ENCODE results near the gene HORMAD2.
A peak's percentile ranks its signal among the peaks of the same experiment; 100 is the strongest.

The HORMAD2 gene

GRCh38 chr22:30175690-30176288, 95.5 kb downstream of the HORMAD2 start:
- no peak for DNase-seq

GRCh38 chr22:30176431-30176830, 96.2 kb downstream of the HORMAD2 start:
- DNase-seq: no peak

GRCh38 chr22:30178181-30179126, 98.2 kb downstream of the HORMAD2 start:
- peak in 2 of 6 experiments; percentile 3 to 20 for DNase-seq

GRCh38 chr22:30180616-30181015, 100.4 kb downstream of the HORMAD2 start:
- no peak for DNase-seq

- DNase-seq: no peak
These were observed 101.4 kb downstream of the HORMAD2 start for GRCh38 chr22:30181459-30182349.

GRCh38 chr22:30182350-30182745, 102.1 kb downstream of the HORMAD2 start:
- DNase-seq: no peak

GRCh38 chr22:30182815-30183214, 102.6 kb downstream of the HORMAD2 start:
- DNase-seq: no peak

- DNase-seq: no peak
These were observed 103.0 kb downstream of the HORMAD2 start for GRCh38 chr22:30183271-30183670.

- no peak for DNase-seq
These were observed 103.6 kb downstream of the HORMAD2 start for GRCh38 chr22:30183861-30184278.

GRCh38 chr22:30185129-30185528, 104.9 kb downstream of the HORMAD2 start:
- no peak for DNase-seq

GRCh38 chr22:30185549-30185948, 105.3 kb downstream of the HORMAD2 start:
- DNase-seq: no peak

GRCh38 chr22:30186041-30186440, 105.8 kb downstream of the HORMAD2 start:
- no peak for DNase-seq

GRCh38 chr22:30186510-30186909, 106.2 kb downstream of the HORMAD2 start:
- no peak for DNase-seq

- DNase-seq: no peak
These were observed 106.8 kb downstream of the HORMAD2 start for GRCh38 chr22:30187094-30187493.

- no peak for DNase-seq
These were observed 107.5 kb downstream of the HORMAD2 start for GRCh38 chr22:30187529-30188407.

- no peak for DNase-seq
These were observed 108.6 kb downstream of the HORMAD2 start for GRCh38 chr22:30188911-30189310.

- no peak for DNase-seq
These were observed 110.3 kb downstream of the HORMAD2 start for GRCh38 chr22:30190574-30190973.

- DNase-seq: no peak
These were observed 110.9 kb downstream of the HORMAD2 start for GRCh38 chr22:30191040-30191701.

- DNase-seq: no peak
These were observed 112.2 kb downstream of the HORMAD2 start for GRCh38 chr22:30192427-30192826.

GRCh38 chr22:30193031-30193775, 112.9 kb downstream of the HORMAD2 start:
- no peak for DNase-seq

All from stimulated activated naive CD4-positive, alpha-beta T cell (primary cell).